OCI-LY1 (cell line): ENCODE measurements around the gene ELAC2.

ENCODE experiments used
- H2AFZ ChIP-seq: fragments of 200-600 bp; sonication (generic), shearing (Covaris generic); 2 replicates; pipeline ENCODE4 v1.6.0; 2014; ENCODE audit warnings: antibody characterized with exemption, mild to moderate bottlenecking, low read length
- H3F3A ChIP-seq: fragments of 200-600 bp; sonication (generic), shearing (Covaris generic); 2 replicates; pipeline ENCODE4 v1.6.0; 2014; ENCODE audit warnings: mild to moderate bottlenecking, antibody characterized with exemption, low read length, moderate library complexity; ENCODE audit not compliant: insufficient read depth
- H3K27ac ChIP-seq: fragments of 200-600 bp; sonication (generic); 2 replicates; pipeline ENCODE4 v1.5.1; 2014; ENCODE audit warnings: low read length, mixed run types, mild to moderate bottlenecking, low read depth; ENCODE audit not compliant: poor library complexity, severe bottlenecking
- H3K27me3 ChIP-seq: fragments of 200-600 bp; sonication (generic); 2 replicates; pipeline ENCODE4 v1.6.0; 2014; ENCODE audit warnings: antibody characterized with exemption, mild to moderate bottlenecking, low read length, moderate library complexity; ENCODE audit not compliant: insufficient read depth
- H3K36me3 ChIP-seq: fragments of 200-600 bp; sonication (generic); 2 replicates; pipeline ENCODE4 v1.6.1; 2014; ENCODE audit warnings: mild to moderate bottlenecking, antibody characterized with exemption, low read length, moderate library complexity, mixed read lengths; ENCODE audit not compliant: insufficient read depth
- H3K4me1 ChIP-seq: fragments of 200-600 bp; sonication (generic); 2 replicates; pipeline ENCODE4 v1.5.1; 2014; ENCODE audit warnings: mild to moderate bottlenecking, low read length, moderate library complexity; ENCODE audit not compliant: insufficient read depth, severe bottlenecking
- H3K4me2 ChIP-seq: fragments of 200-600 bp; sonication (generic), shearing (Covaris generic); 2 replicates; pipeline ENCODE4 v1.6.1; 2014; ENCODE audit warnings: low read length
- H3K4me3 ChIP-seq: fragments of 200-600 bp; sonication (generic); 2 replicates; pipeline ENCODE4 v1.5.1; 2014; ENCODE audit warnings: low read length, low read depth, mild to moderate bottlenecking, mixed read lengths; ENCODE audit not compliant: poor library complexity, severe bottlenecking
- H3K79me2 ChIP-seq: fragments of 200-600 bp; shearing (Covaris generic); 2 replicates; pipeline ENCODE4 v1.6.1; 2016; ENCODE audit warnings: mixed run types, low read length, mixed read lengths; ENCODE audit not compliant: insufficient read depth
- H3K9ac ChIP-seq: fragments of 200-600 bp; sonication (generic), shearing (Covaris generic); 2 replicates; pipeline ENCODE4 v1.6.1; 2014; ENCODE audit warnings: mild to moderate bottlenecking, low read length, mixed read lengths
- H3K9me2 ChIP-seq: fragments of 200-600 bp; sonication (generic), shearing (Covaris generic); 2 replicates; pipeline ENCODE4 v1.6.1; 2014; ENCODE audit warnings: low read depth, mild to moderate bottlenecking, low read length, mixed read lengths
- H3K9me3 ChIP-seq: fragments of 200-600 bp; shearing (Covaris generic); 2 replicates; pipeline ENCODE4 v1.6.1; 2014; ENCODE audit warnings: low read length, mixed read lengths
- H4K20me1 ChIP-seq: fragments of 200-600 bp; sonication (generic), shearing (Covaris generic); 2 replicates; pipeline ENCODE4 v1.6.0; 2016; ENCODE audit warnings: mild to moderate bottlenecking, low read length; ENCODE audit not compliant: insufficient read depth
- CTCF ChIP-seq: fragments of 200-600 bp; sonication (generic), shearing (Covaris generic); IDR thresholded peaks from 2 replicates; pipeline ENCODE4 v1.5.1; 2017; ENCODE audit warnings: mild to moderate bottlenecking, antibody characterized with exemption, low read length, moderate library complexity, mixed read lengths
- EZH2 ChIP-seq: fragments of 200-600 bp; sonication (generic), shearing (Covaris generic); IDR thresholded peaks from 2 replicates; pipeline ENCODE4 v1.8.0; 2017; ENCODE audit warnings: borderline replicate concordance, mixed run types, mild to moderate bottlenecking, antibody characterized with exemption, low read length, moderate library complexity, mixed read lengths

The ELAC2 gene

GRCh38 chr17:12961655-12962054, 56.2 kb downstream of the ELAC2 start:
- H3F3A ChIP-seq: no peaks in the 10 kb centered on the region
- TF ChIP-seq CTCF: no peak

GRCh38 chr17:12959441-12959840, 58.4 kb downstream of the ELAC2 start:
- no peaks in the 10 kb centered on the region for H4K20me1 ChIP-seq
- 0 out of 2 replicates have a peak, but pooled peaks cover 3% of the 10 kb centered on the region for H3K9me3 ChIP-seq
- no peak overlapping the region for H3K4me2 ChIP-seq
- peaks cover 8% of the 10 kb centered on the region for H3K4me1 ChIP-seq
- TF ChIP-seq EZH2 (no peak), CTCF (no peak)
- H2AFZ ChIP-seq: no peak overlapping the region
- H3F3A ChIP-seq: no peaks in the 10 kb centered on the region
- H3K27me3 ChIP-seq: no peaks in the 10 kb centered on the region
- no peaks in the 10 kb centered on the region for H3K9me2 ChIP-seq
- no peaks in the 10 kb centered on the region for H3K36me3 ChIP-seq
- no peak overlapping the region for H3K4me3 ChIP-seq
- no peak overlapping the region for H3K27ac ChIP-seq
- no peak overlapping the region for H3K9ac ChIP-seq
- no peaks in the 10 kb centered on the region for H3K79me2 ChIP-seq

More at GRCh38 chr17:12961655-12962054, 56.2 kb downstream of the ELAC2 start:
- Histone ChIP-seq H3K79me2 (no peaks in the 10 kb centered on the region), H2AFZ (no peak overlapping the region), H4K20me1 (no peaks in the 10 kb centered on the region), H3K4me1 (no peaks in the 10 kb centered on the region), H3K4me2 (no peak overlapping the region), H3K9me3 (no peaks in the 10 kb centered on the region), H3K9ac (no peak overlapping the region), H3K9me2 (no peaks in the 10 kb centered on the region), H3K36me3 (no peaks in the 10 kb centered on the region), H3K27ac (no peak overlapping the region), H3K4me3 (no peak overlapping the region), H3K27me3 (no peaks in the 10 kb centered on the region)

- TF ChIP-seq CTCF (no peak), EZH2 (no peak)
- no peaks in the 10 kb centered on the region for H3F3A ChIP-seq
- H3K4me2 ChIP-seq: no peak overlapping the region
- H3K9ac ChIP-seq: no peak overlapping the region
- no peaks in the 10 kb centered on the region for H4K20me1 ChIP-seq
- no peak overlapping the region for H3K4me3 ChIP-seq
- no peaks in the 10 kb centered on the region for H3K27me3 ChIP-seq
- H3K9me3 ChIP-seq: 0 out of 2 replicates have a peak, but pooled peaks cover 3% of the 10 kb centered on the region
- no peak overlapping the region for H2AFZ ChIP-seq
- peaks cover 8% of the 10 kb centered on the region for H3K4me1 ChIP-seq
- H3K36me3 ChIP-seq: no peaks in the 10 kb centered on the region
- H3K27ac ChIP-seq: no peak overlapping the region
- no peaks in the 10 kb centered on the region for H3K9me2 ChIP-seq
- H3K79me2 ChIP-seq: no peaks in the 10 kb centered on the region
Measured at GRCh38 chr17:12958786-12959185, 59.0 kb downstream of the ELAC2 start.
